Measurements from ENCODE around the gene FRMD1. TPM values are rescaled to one million over a fixed set of nuclear protein-coding genes. Genes with fewer than 3 reads are reported as not detected.

Gene FRMD1
- total RNA-seq, 1 experiment from 2014 or later, result 0.57 TPM

GRCh38 chr6:168091381-168092264 is 12.6 kb upstream of the FRMD1 start:
- no peak overlapping the region for H3K27ac Mint-ChIP-seq
- no peaks in the 10 kb centered on the region for H3K36me3 Mint-ChIP-seq
- 0 out of 2 replicates have a peak, but pooled peaks cover 4% of the 10 kb centered on the region for H3K9me3 Mint-ChIP-seq
- TF ChIP-seq ZNF423 (CRISPR knock-in tag; IDR thresholded peaks at IDR 0.05), result no peak
- no peak for DNase-seq (ENCODE audit: low spot score)
- POLR2A ChIA-PET, result no interaction called here
- ATAC-seq, result no peak
- CTCF ChIA-PET, result interaction anchor here (5.0 kb wide), 1 partner anchor 31 kb away, joined by 16 read pairs; no protein-coding TSS in a partner anchor
- H3K4me3 Mint-ChIP-seq, result no peak overlapping the region
- peaks cover 27% of the 10 kb centered on the region for H3K4me1 Mint-ChIP-seq
- H3K27me3 Mint-ChIP-seq (ENCODE audit: low read depth), result no peaks in the 10 kb centered on the region

GRCh38 chr6:168090706-168091105 is 11.7 kb upstream of the FRMD1 start:
- no peak for DNase-seq (ENCODE audit: low spot score)
- Mint-ChIP-seq H3K4me3 (no peak overlapping the region), H3K27ac (no peak overlapping the region), H3K4me1 (peaks cover 27% of the 10 kb centered on the region), H3K36me3 (no peaks in the 10 kb centered on the region), H3K9me3 (0 out of 2 replicates have a peak, but pooled peaks cover 4% of the 10 kb centered on the region), H3K27me3 (ENCODE audit: low read depth) (no peaks in the 10 kb centered on the region)
- POLR2A ChIA-PET, result no interaction called here
- TF ChIP-seq SMAD4 (CRISPR knock-in tag; IDR thresholded peaks at IDR 0.05) (no peak), ESRRA (CRISPR knock-in tag; IDR thresholded peaks at IDR 0.05; ENCODE audit: borderline replicate concordance) (no peak), ZNF396 (CRISPR knock-in tag; IDR thresholded peaks at IDR 0.05; ENCODE audit: borderline replicate concordance) (no peak), FOXP1 (CRISPR knock-in tag; IDR thresholded peaks at IDR 0.05; ENCODE audit: borderline replicate concordance) (no peak), ZNF121 (CRISPR knock-in tag; IDR thresholded peaks at IDR 0.05) (no peak)
- CTCF ChIA-PET, result interaction anchor here (5.0 kb wide), 1 partner anchor 30 kb away, joined by 16 read pairs; no protein-coding TSS in a partner anchor
- no peak for ATAC-seq

DNA sequence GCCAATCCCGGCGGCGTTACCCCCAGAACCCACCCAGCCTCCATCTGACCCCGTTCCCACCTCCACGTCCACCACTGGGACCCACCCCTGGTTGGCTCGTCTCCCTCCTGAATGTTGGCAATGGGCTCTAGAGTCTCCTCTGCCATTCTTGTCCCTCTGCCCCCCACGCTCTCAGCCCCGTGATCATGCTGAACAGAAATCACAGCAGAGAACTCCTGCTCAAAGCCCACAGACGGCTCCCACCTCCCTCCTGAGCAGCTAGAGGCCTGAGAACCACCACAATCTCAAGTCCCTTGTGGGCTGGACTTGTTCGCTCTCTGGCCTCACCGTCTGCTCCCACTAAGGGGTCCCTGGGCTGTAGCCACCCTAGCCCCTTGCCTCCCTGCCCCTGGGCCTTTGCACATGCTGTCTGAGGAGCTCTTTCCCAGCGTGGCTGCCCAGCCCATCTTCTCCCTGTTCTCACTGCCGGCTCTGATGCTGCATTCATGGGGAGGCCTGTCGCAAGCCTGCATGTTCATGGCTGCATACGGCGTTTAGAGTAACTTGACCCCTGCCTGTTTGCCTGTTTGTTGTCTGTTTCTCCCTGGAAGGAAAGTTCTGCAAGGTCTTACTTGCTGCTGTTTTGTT is 11.2 kb upstream of the FRMD1 start:
- no peaks in the 10 kb centered on the region for H3K27me3 Mint-ChIP-seq (ENCODE audit: low read depth)
- no peak overlapping the region for H3K4me3 Mint-ChIP-seq
- peaks cover 27% of the 10 kb centered on the region for H3K4me1 Mint-ChIP-seq
- no peaks in the 10 kb centered on the region for H3K36me3 Mint-ChIP-seq
- H3K9me3 Mint-ChIP-seq, result 0 out of 2 replicates have a peak, but pooled peaks cover 4% of the 10 kb centered on the region
- TF ChIP-seq GTF2I (CRISPR knock-in tag; conservative IDR thresholded peaks at IDR 0.05) (0 out of 2 replicates have a peak, but pooled peaks have one; percentile 27), ZNF281 (CRISPR knock-in tag; IDR thresholded peaks at IDR 0.05) (no peak)
- ATAC-seq (no peak), DNase-seq (ENCODE audit: low spot score) (no peak)
- ChIA-PET POLR2A (interaction anchor here (0.9 kb wide), 1 partner anchor 19 kb away, joined by 3 read pairs; no protein-coding TSS in a partner anchor), CTCF (interaction anchor here (5.0 kb wide), 1 partner anchor 30 kb away, joined by 16 read pairs; no protein-coding TSS in a partner anchor)
- no peak overlapping the region for H3K27ac Mint-ChIP-seq

DNA sequence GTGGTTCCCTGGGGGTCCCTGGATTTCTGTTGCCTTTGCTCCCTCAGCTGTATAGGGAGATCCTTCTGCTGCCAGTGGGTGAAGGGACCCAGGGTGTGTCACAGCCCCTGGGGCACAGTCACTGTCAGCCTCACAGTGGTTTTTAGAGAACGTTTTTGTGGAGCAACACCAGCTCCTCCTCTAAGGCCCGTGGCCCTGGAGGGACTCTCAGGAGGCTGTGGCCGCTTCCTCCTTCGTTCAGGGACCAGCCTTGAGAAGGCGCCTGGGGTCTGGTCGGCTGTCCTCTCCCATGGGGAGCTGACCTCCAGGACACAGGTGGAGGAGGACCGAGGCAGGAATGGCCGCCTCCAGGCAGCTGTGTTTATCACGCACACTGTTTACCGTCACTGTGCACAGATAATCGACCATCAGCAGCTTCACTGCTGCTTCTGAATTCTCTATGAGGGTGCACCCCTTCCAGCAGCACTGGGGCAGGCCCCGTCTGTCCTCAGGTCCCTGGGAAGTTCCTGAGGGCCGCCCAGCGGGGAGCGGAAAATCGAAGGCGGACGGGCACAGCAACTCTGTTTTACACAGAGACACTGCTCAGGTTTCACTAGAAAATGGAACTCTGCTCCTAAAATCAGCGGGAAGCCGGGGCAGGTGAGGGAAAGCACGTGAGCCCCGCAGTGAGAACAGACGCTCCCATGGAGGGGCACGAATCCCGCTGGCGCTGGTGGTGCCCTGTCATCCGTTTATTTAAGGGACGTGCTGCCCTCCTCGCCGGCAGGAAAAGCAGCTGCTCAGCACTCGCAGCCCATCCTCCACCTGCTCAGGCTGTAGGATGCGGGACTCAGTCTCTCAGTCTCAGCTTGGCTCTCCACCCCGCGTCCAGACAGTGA is 10.4 kb upstream of the FRMD1 start:
- ATAC-seq (no peak), DNase-seq (ENCODE audit: low spot score) (no peak)
- TF ChIP-seq NR3C1 (CRISPR knock-in tag; conservative IDR thresholded peaks at IDR 0.05; ENCODE audit: low read depth), result no peak
- TF ChIP-seq ETV6 (CRISPR knock-in tag; IDR thresholded peaks at IDR 0.05), result no peak
- TF ChIP-seq ZNF671 (CRISPR knock-in tag; IDR thresholded peaks at IDR 0.05), result no peak
- no peak for TF ChIP-seq USF2 (CRISPR knock-in tag; IDR thresholded peaks at IDR 0.05)
- no peak for TF ChIP-seq TP53 (CRISPR knock-in tag; IDR thresholded peaks at IDR 0.05)
- TF ChIP-seq, protein P1, sequence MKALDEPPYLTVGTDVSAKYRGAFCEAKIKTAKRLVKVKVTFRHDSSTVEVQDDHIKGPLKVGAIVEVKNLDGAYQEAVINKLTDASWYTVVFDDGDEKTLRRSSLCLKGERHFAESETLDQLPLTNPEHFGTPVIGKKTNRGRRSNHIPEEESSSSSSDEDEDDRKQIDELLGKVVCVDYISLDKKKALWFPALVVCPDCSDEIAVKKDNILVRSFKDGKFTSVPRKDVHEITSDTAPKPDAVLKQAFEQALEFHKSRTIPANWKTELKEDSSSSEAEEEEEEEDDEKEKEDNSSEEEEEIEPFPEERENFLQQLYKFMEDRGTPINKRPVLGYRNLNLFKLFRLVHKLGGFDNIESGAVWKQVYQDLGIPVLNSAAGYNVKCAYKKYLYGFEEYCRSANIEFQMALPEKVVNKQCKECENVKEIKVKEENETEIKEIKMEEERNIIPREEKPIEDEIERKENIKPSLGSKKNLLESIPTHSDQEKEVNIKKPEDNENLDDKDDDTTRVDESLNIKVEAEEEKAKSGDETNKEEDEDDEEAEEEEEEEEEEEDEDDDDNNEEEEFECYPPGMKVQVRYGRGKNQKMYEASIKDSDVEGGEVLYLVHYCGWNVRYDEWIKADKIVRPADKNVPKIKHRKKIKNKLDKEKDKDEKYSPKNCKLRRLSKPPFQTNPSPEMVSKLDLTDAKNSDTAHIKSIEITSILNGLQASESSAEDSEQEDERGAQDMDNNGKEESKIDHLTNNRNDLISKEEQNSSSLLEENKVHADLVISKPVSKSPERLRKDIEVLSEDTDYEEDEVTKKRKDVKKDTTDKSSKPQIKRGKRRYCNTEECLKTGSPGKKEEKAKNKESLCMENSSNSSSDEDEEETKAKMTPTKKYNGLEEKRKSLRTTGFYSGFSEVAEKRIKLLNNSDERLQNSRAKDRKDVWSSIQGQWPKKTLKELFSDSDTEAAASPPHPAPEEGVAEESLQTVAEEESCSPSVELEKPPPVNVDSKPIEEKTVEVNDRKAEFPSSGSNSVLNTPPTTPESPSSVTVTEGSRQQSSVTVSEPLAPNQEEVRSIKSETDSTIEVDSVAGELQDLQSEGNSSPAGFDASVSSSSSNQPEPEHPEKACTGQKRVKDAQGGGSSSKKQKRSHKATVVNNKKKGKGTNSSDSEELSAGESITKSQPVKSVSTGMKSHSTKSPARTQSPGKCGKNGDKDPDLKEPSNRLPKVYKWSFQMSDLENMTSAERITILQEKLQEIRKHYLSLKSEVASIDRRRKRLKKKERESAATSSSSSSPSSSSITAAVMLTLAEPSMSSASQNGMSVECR (CRISPR knock-in tag; IDR thresholded peaks at IDR 0.05; ENCODE audit: borderline replicate concordance), result no peak
- POLR2A ChIA-PET, result interaction anchor here (0.9 kb wide), 1 partner anchor 18 kb away, joined by 3 read pairs; no protein-coding TSS in a partner anchor
- H3K27ac Mint-ChIP-seq, result no peak overlapping the region
- no peaks in the 10 kb centered on the region for H3K27me3 Mint-ChIP-seq (ENCODE audit: low read depth)
- CTCF ChIA-PET, result interaction anchor here (1.9 to 5.0 kb wide), 4 partner anchors 10 to 93 kb away, joined by 6 to 16 read pairs (median 8); no protein-coding TSS in a partner anchor
- H3K9me3 Mint-ChIP-seq, result 0 out of 2 replicates have a peak, but pooled peaks cover 4% of the 10 kb centered on the region
- H3K4me3 Mint-ChIP-seq, result no peak overlapping the region
- H3K4me1 Mint-ChIP-seq, result peaks cover 27% of the 10 kb centered on the region
- H3K36me3 Mint-ChIP-seq, result no peaks in the 10 kb centered on the region
